ENCODE results near the gene GRAMD2B. TPM values are rescaled to one million over a fixed set of nuclear protein-coding genes. Genes with fewer than 3 reads are reported as not detected.

Gene GRAMD2B, protein sequence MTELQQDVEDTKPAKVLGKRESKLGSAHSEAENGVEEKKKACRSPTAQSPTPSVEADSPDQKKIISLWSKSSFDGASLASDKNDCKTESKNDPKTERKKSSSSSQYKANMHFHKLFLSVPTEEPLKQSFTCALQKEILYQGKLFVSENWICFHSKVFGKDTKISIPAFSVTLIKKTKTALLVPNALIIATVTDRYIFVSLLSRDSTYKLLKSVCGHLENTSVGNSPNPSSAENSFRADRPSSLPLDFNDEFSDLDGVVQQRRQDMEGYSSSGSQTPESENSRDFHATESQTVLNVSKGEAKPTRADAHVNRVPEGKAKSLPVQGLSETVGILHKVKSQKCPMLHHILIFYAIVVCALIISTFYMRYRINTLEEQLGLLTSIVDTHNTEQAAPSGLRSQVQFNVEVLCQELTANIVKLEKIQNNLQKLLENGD
- total RNA-seq, result 5.8 and 14.1 TPM in 2 replicates

DNA sequence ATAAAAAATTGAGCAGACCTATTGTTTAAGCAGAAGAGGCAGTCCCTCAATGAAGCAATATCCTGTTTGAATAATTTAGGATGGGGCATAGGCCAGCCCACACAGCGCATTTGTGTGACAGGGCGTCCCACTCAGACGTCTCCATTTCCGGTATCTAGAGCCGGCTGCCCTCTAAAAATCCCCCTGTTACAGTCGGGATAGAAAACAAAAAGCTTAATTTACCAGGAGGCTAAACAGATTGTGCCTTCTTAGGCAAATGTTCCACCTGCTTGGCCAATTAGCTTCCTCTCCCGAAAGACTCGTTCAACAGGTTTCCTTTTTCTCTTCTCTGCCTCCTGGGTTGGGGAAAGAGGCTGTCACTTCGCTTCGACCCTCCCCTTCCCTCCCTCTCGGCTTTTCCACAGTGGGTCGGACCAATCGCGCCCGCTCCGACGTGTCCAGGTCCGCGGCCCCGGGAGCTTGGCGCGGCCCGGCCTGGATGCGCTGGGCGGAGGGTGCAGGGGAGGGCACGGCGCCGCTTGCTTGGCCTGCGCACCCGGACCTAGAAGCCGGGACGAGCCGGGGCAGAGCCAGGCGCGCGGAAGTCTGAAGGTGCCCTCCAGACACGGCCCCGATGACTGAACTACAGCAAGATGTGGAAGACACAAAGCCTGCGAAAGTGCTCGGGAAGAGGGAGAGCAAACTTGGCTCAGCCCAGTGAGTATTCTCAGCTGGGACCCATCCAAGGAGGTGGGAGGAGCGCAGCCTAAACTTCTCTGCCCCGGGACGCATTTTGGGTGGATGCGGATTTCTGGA lies at the start of gene GRAMD2B:
Gene GRAMD2B (plus strand): TSS at position 416 of the 795 bp plus-strand sequence. CDS start 198 bp downstream, at position 614.

Other genes with a start within 250 kb of the GRAMD2B start
- 19.3 and 23.6 TPM in 2 replicates for gene ALDH7A1, start 171.8 kb downstream of the GRAMD2B start, total RNA-seq
- gene PHAX, start 177.5 kb downstream of the GRAMD2B start, total RNA-seq, result 35.8 and 39.4 TPM in 2 replicates

All from cardiac atrium fibroblast (primary cell).